ENCODE measurements around the gene TXLNB.
"Not testable (repeated sequence)": the region's sequence is repeated elsewhere in the genome, so short reads cannot be mapped to it uniquely, and the experiment has no call there.

Gene TXLNB

DNA sequence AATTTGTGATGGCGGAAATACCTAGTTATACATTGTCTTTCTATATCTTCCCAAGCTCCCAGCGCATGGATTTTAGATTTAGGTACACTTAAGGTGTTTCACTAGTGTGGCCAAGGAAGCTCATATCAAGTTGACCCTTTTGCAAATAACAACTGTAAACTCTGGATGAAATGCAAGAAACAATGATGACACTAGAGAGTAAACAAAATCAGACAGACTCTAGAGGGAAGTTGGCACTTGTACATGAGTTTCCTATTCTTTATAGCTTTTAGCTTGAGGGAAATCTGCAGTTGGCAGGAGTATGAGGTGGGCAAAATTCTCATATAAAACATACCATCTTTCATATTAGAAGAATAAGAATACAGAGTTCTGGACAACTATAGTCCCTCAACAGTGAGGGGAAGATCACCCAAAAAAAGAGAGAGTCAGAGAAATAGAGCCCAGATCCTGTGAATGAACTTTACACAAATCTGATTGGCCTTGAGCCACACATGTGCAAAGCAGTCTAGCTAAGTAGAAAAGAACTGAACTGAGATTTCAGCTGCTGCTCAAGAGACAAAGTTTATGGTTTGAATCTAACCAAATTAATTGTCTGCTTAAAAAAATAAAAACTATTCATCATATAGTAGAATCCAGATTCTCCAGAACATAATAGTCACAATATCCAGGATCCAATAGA lies 26.1 kb downstream of the TXLNB start:
- no peak for DNase-seq

DNA sequence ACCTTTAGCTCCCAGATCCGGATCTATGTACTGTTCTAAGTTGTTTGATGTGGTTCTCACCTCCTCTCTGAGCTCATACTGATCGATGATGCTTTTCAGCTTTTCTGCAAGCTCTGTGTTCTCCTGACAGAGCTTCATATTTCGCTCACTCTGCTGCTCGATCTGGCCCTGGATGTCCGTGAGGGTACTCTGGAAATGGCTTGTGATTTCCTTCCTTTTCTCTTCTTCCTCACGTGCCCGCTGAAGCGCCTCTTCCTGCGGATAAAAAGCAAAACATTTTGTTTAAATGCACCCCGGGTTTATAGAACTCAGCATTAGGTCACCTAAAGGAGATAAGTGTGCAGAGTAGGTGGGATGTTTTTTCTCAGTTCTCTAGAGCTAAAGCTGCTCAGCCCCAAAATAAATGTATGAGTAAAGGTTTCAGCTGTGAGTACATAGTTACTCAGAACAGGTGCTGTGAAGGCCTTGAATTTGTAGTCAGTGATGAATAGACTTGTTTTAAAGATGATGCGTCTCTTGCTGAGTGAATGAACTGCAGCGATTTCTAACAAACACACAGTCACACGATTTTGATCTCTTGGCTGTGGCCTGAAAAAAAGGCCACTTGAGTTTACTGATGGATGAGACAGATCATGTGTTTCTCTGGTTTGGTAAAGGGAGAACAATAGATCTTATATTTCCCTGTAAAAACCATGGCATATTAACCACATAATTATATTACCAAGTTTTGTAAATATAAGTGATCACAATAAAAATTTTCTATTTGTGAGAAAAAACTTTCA lies 29.1 kb downstream of the TXLNB start:
- no peak for DNase-seq

DNA sequence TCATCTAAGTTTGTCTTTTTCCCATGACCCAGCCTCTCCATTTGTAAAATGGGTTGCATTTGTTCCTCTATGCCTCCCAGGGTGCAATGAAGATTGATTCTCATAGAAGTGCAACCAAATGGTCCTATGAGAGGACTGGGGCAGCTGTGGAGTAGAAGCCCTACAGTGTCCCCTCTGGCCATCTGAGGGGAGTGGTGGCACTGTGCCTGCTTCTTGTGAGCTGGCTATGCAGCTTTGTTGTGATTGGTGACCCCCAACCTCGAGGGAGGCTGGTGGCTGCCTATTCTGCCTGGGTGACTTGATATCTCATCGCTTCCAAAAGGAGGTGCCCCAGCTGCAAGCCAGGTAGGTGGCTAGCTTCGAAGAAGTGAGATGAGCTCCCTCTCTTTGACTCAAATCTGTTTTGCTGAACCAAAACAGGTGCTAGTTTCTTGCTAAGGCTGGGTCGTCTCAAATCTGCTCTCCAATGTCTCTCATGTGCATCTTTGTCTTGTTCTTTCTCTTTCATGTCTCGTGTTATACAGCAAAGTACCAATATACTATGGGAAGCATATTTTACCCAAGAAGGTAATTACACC lies 33.9 kb downstream of the TXLNB start:
- no peak for DNase-seq

DNA sequence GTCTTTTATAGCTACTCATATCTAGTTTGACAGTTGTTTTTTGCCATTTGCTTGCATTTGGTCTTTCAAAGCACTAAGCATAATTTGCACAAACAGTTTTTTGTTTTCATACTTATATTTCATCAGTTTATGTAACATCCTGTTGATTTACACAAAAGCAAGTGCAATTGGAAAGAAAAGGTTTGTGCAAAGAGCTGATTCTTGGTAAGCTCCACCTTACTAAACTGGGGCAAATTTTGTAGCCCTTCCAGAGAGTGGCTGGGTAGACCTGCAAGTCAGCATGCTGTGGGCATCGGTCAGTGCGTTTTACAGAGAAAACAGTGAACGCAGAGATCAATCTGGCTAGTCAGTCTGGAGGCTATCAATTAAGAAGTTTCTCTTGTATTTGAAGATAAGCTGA lies 34.5 kb downstream of the TXLNB start:
- no peak for DNase-seq

GRCh38 chr6:139256087-139256486 lies 35.7 kb downstream of the TXLNB start:
- DNase-seq, result no peak

GRCh38 chr6:139254196-139254595 lies 37.6 kb downstream of the TXLNB start:
- no peak for DNase-seq

DNA sequence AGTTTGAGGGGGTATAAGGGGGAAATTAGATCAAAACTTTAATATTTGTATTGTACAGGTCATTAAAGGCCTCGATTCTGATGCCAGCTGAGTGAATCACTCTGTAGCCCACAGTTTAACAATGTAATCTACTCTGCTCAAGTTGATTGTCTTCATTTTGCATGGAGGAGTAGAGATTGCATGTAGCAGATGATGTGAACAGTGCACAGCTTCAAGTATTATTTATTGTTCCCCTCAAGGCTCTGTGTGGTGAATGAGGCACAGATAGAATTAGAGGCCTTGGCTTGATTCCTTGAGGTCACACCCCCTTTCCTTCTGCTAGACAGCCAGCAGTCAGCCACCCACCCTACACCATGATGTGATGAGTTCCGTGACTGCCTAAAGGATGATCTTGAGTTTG lies 38.1 kb downstream of the TXLNB start:
- DNase-seq, result no peak

GRCh38 chr6:139251691-139252390 lies 40.0 kb downstream of the TXLNB start:
- DNase-seq, result no peak

DNA sequence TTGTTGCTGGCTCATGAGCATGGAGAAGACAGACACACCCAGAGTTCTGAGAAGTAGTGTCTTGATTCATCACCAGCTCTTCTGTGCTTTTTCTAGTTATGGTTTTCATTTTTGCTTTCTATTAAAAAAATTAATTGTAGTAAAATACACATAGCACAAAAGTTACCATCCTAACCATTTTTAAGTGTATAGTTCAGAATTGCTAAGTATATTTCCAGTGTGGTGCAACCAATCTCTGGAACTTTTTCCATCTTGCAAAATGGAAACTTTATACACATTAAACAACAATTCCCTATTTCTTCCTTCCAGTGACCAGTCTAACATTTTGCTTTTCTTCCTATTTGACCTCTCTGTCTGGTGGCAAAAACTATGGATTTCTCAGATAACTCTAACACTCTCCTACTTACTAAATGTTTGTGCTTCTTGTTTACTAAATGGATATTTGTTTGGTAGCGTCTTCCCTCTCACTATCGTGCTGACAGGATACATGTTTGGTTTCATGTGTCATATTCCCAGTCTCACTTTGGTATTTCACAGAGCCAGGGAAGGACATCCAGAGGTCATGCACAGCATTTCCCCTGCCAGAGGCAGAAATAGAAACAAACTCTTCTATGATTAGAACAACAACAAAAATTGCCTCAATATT lies 40.6 kb downstream of the TXLNB start:
- no peak for DNase-seq

GRCh38 chr6:139250296-139251044 lies 41.3 kb downstream of the TXLNB start:
- DNase-seq, result no peak

GRCh38 chr6:139249395-139249794 lies 42.4 kb downstream of the TXLNB start:
- DNase-seq, result no peak

GRCh38 chr6:139248911-139249310 lies 42.9 kb downstream of the TXLNB start:
- no peak for DNase-seq

GRCh38 chr6:139247618-139248017 lies 44.2 kb downstream of the TXLNB start:
- DNase-seq, result no peak

DNA sequence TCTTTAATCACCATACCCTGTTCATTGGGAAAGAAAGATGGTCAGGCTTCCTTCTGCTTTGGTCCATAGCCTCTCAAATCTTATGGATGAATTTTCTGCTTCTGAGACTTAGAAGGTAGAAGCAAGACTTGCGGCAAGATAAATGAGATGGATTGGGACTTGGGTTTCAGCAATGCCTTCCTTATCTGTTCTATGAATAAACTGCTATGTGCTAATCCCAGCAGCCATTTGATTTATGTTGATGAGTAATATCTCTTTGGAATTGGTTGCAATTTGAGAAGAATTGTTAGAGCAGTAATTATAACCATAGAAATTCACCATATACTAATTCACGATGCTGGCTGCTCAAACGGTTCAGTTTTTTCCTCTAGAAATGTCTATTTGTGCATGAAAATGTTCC lies 48.3 kb downstream of the TXLNB start:
- no peak for DNase-seq

DNA sequence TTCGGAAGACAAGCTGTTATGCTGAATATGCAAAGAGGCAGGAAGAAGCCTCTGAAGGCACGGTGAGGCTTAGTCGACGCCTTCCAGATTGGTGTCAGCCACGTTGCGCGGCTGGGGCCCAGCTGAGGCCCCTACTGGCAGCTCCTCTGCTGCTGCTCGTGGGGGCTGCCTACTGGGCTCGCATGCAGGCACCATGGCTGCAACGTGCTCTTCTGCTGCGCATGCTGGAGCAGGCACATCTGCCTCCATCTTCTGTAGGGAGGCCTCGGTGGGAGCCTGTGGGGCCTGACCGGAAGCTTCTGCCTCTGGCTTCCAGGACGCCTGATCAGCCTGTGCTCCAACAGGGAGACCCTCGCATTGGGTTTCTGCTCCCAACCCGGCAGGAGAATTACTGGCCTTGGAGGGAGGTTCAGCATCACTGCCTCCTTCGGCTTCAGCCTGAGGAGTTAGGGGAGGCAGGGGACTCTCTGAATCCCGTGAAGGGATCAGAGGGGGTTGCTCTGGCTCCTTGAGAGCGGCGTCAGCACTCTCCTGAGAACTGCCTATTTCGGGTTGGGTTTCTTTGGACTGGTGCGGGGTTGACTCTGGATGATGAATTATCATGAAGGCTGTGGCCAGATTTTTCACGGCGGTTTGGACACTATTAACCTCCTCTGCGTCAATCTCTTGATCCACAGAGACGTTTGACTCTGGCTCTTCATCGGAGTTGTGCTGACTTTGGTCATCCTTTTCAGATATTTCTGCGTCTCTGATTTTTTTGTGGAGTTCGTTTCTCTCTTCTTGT lies 49.1 kb downstream of the TXLNB start:
- no peak for DNase-seq

DNA sequence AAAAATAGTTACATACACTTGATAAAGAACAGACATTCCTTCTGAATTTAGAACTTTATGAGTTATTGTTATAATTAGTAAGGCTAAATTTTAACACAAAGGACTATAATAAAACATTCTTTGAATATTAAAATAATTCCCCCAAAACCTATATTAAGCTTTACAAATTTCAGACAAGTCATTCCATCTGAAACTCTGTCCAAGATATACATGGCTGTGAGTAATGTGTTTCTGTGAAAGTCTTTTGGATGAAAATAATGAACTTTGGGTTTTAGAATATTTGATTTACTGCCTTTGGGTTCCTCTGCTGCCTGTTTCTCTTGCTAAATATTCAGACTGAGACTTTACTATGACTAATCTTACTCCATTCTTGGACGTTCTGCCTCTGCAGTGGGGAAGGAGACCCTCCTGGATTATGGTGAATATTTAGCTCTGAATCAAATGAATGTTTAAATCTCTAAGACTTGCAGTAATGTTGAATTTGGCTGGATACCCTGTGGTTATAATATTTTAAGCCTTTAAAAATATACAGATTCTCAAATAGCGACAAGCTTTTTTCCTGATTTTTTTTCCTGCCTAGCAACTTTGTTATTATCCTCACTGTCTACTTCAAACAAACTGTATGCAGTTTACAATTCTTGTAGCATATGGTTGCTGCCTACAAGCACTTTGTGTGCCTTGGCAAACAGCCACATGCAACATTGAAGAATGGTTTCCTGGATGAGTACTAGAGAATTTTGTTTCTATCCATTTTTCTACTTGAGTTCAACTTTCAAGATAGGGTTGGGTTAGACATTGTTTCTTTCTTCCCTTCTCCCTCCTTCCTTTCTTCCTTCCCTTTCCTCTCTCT lies 51.4 kb downstream of the TXLNB start:
- peak; percentile 29 for DNase-seq

DNA sequence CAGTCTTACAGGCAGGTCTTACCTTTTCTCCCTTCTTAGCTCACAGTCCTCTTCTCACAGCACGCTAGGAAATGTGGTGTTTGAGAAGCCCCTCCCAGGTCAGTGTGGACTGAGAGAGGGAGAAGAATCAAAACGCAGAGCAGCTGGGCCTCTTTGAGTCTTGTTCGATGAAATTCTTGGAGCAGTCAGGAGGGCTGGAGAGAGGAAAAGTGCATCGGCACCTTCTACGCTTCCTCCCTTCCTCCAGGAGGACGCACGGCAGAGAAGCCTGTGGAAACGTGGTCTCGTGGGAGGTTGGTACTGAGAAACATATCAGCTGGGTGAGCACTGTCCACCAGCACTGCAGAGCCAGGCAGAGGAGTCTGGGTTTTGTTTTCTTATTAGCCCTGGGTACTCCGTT lies 52.7 kb downstream of the TXLNB start:
- DNase-seq, result no peak

DNA sequence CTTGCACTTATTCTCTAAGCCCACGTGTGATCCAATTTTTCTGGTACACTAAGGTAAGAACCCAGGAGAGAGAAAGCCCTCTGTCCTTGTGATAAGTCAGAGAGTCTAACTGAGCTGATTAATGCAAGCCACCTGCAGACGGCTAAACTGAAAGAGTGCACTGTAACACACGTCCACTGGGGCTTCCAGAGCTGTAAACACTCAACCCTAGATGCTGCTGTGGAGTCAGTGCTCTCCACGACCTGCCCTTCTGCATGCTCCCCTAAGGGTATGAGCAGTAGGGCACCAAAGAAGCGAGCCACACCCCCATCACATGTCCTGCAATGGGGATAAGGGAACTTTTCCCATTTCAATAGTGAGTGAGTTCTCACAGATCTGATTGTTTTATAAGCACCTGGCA lies 55.7 kb downstream of the TXLNB start:
- no peak for DNase-seq

GRCh38 chr6:139235661-139236060 lies 56.1 kb downstream of the TXLNB start:
- no peak for DNase-seq

GRCh38 chr6:139234193-139234592 lies 57.6 kb downstream of the TXLNB start:
- DNase-seq, result not testable (repeated sequence)

- no peak for DNase-seq
Measured at GRCh38 chr6:139231206-139231605, 60.6 kb downstream of the TXLNB start.
